Loucy (cell line): Measurements from ENCODE around the gene REXO2.
A peak's percentile ranks its signal among the peaks of the same experiment; 100 is the strongest.

Source experiments
- H2AFZ ChIP-seq: fragments of 200-600 bp; sonication (generic); 2 replicates; pipeline ENCODE4 v1.6.0; 2016; ENCODE audit warnings: antibody characterized with exemption, mild to moderate bottlenecking, low read length, moderate library complexity
- H3F3A ChIP-seq: fragments of 200-600 bp; 2 replicates; pipeline ENCODE4 v1.6.0; 2016; ENCODE audit warnings: antibody characterized with exemption, low read depth, mild to moderate bottlenecking
- H3K27me3 ChIP-seq: fragments of 200-600 bp; sonication (generic); 2 replicates; pipeline ENCODE4 v1.6.1; 2014; ENCODE audit warnings: low read length, mild to moderate bottlenecking; ENCODE audit not compliant: insufficient read depth, poor library complexity, severe bottlenecking
- H3K36me3 ChIP-seq: fragments of 200-600 bp; sonication (generic); 2 replicates; pipeline ENCODE4 v1.6.1; 2016; ENCODE audit warnings: low read length; ENCODE audit not compliant: insufficient read depth
- H3K4me1 ChIP-seq: fragments of 200-600 bp; sonication (generic); 2 replicates; pipeline ENCODE4 v1.5.1; 2014; ENCODE audit warnings: low read length, mild to moderate bottlenecking; ENCODE audit not compliant: insufficient read depth, poor library complexity, severe bottlenecking
- H3K4me2 ChIP-seq: fragments of 200-600 bp; sonication (generic); 2 replicates; pipeline ENCODE4 v1.6.0; 2014; ENCODE audit warnings: antibody characterized with exemption, low read length, low read depth, mild to moderate bottlenecking; ENCODE audit not compliant: poor library complexity, severe bottlenecking
- H3K4me3 ChIP-seq: fragments of 200-600 bp; sonication (generic); 2 replicates; pipeline ENCODE4 v1.5.1; 2014; ENCODE audit warnings: low read length, mild to moderate bottlenecking, mixed read lengths; ENCODE audit not compliant: poor library complexity, severe bottlenecking
- H3K79me2 ChIP-seq: fragments of 200-600 bp; sonication (generic); 2 replicates; pipeline ENCODE4 v1.6.1; 2014; ENCODE audit warnings: low read length; ENCODE audit not compliant: insufficient read depth
- H3K9ac ChIP-seq: fragments of 200-600 bp; sonication (generic); 2 replicates; pipeline ENCODE4 v1.6.0; 2014; ENCODE audit warnings: mild to moderate bottlenecking, low read depth, low read length, moderate library complexity; ENCODE audit not compliant: poor library complexity, severe bottlenecking
- H3K9me2 ChIP-seq: fragments of 200-600 bp; sonication (generic); replicated peaks from 2 replicates; pipeline ENCODE4 v1.6.1; 2016; ENCODE audit warnings: low read depth, low read length, mixed read lengths
- H3K9me3 ChIP-seq: fragments of 200-600 bp; sonication (generic); 2 replicates; pipeline ENCODE4 v1.6.1; 2014; ENCODE audit warnings: mild to moderate bottlenecking, antibody characterized with exemption, low read length, low read depth; ENCODE audit not compliant: insufficient read depth
- H4K20me1 ChIP-seq: fragments of 200-600 bp; sonication (generic); 2 replicates; pipeline ENCODE4 v1.6.0; 2014; ENCODE audit warnings: antibody characterized with exemption, low read length, mild to moderate bottlenecking; ENCODE audit not compliant: insufficient read depth, poor library complexity, severe bottlenecking
- CTCF ChIP-seq: fragments of 200-600 bp; sonication (generic); conservative IDR thresholded peaks from 2 replicates; pipeline ENCODE4 v1.5.1; 2014; ENCODE audit warnings: mild to moderate bottlenecking, antibody characterized with exemption, low read length
- EZH2phosphoT487 ChIP-seq: fragments of 200-600 bp; IDR thresholded peaks from 2 replicates; pipeline ENCODE4 v1.6.1; 2018; ENCODE audit warnings: antibody characterized with exemption, mild to moderate bottlenecking, moderate library complexity, borderline replicate concordance

Gene REXO2

GRCh38 chr11:114432893-114433292 is 6.4 kb upstream of the REXO2 start:
- Histone ChIP-seq H3K4me3 (no peak overlapping the region), H3K9ac (no peak overlapping the region), H3K4me1 (no peaks in the 10 kb centered on the region), H2AFZ (no peak overlapping the region), H4K20me1 (no peaks in the 10 kb centered on the region), H3K79me2 (no peaks in the 10 kb centered on the region), H3K27me3 (no peaks in the 10 kb centered on the region), H3K9me2 (no peaks in the 10 kb centered on the region), H3K4me2 (no peak overlapping the region), H3F3A (no peaks in the 10 kb centered on the region), H3K36me3 (no peaks in the 10 kb centered on the region), H3K9me3 (no peaks in the 10 kb centered on the region)
- TF ChIP-seq EZH2phosphoT487 (no peak), CTCF (no peak)

- H3F3A ChIP-seq: no peaks in the 10 kb centered on the region
- H3K9me3 ChIP-seq: no peaks in the 10 kb centered on the region
- no peak overlapping the region for H3K4me2 ChIP-seq
- no peaks in the 10 kb centered on the region for H4K20me1 ChIP-seq
- no peak for TF ChIP-seq CTCF
- TF ChIP-seq EZH2phosphoT487: no peak
- H3K27me3 ChIP-seq: no peaks in the 10 kb centered on the region
- H3K79me2 ChIP-seq: no peaks in the 10 kb centered on the region
- H3K9ac ChIP-seq: no peak overlapping the region
- no peaks in the 10 kb centered on the region for H3K36me3 ChIP-seq
- H3K4me1 ChIP-seq: no peaks in the 10 kb centered on the region
- no peak overlapping the region for H2AFZ ChIP-seq
- no peaks in the 10 kb centered on the region for H3K9me2 ChIP-seq
- H3K4me3 ChIP-seq: no peak overlapping the region
Observed at GRCh38 chr11:114433376-114433775, 5.9 kb upstream of the REXO2 start.

- Histone ChIP-seq H2AFZ (peak overlapping the region; percentile 99; the same call in 1 of the 2 replicates), H3K9me2 (no peaks in the 10 kb centered on the region), H3F3A (no peaks in the 10 kb centered on the region), H3K4me1 (peaks cover 34% of the 10 kb centered on the region), H3K9ac (no peak overlapping the region), H3K36me3 (no peaks in the 10 kb centered on the region), H3K4me3 (no peak overlapping the region), H3K4me2 (peak overlapping the region; percentile 99), H3K27me3 (no peaks in the 10 kb centered on the region), H3K79me2 (peaks cover 22% of the 10 kb centered on the region), H4K20me1 (no peaks in the 10 kb centered on the region), H3K9me3 (no peaks in the 10 kb centered on the region)
- TF ChIP-seq CTCF: no peak
- no peak for TF ChIP-seq EZH2phosphoT487
Observed at GRCh38 chr11:114438303-114438702, 964 bp upstream of the REXO2 start.
